Activated CD4-positive, alpha-beta memory T cell treated with anti-CD3 and anti-CD28 coated beads, Interleukin-2, amount 10 ng/mL, durations not matched to agents 7 days and 5 days (primary cell): Measurements from ENCODE around the gene AKNA. TPM values are rescaled to one million over a fixed set of nuclear protein-coding genes. Genes with fewer than 3 reads are reported as not detected.
"Not testable (repeated sequence)": the region's sequence is repeated elsewhere in the genome, so short reads cannot be mapped to it uniquely, and the experiment has no call there.

ENCODE experiments used
- CTCF ChIA-PET: fragments of 350-600 bp; sonication (Branson Sonifier 250); formaldehyde crosslinking; loops from one replicate; lab custom pipeline; 2021; ENCODE audit warnings: antibody characterized with exemption, inconsistent platforms; lab: Charles Lee
- POLR2A ChIA-PET: fragments of 350-600 bp; sonication (Branson Sonifier 250); formaldehyde crosslinking; loops from one replicate; lab custom pipeline; 2021; ENCODE audit warnings: antibody characterized with exemption; lab: Charles Lee
- DNase-seq: peaks from one replicate; pipeline ENCODE4 v3.0.0-alpha.2; 2020
- H3K27ac Mint-ChIP-seq: one replicate; pipeline ENCODE4 v1.8.0; 2021; ENCODE audit warnings: mild to moderate bottlenecking, mixed read lengths
- H3K27me3 Mint-ChIP-seq: one replicate; pipeline ENCODE4 v1.8.0; 2021; ENCODE audit warnings: mixed read lengths
- H3K36me3 Mint-ChIP-seq: one replicate; pipeline ENCODE4 v1.8.0; 2021; ENCODE audit warnings: low read depth, mixed read lengths
- H3K4me1 Mint-ChIP-seq: one replicate; pipeline ENCODE4 v1.8.0; 2021; ENCODE audit warnings: mixed read lengths
- H3K4me3 Mint-ChIP-seq: one replicate; pipeline ENCODE4 v1.8.0; 2021; ENCODE audit warnings: mild to moderate bottlenecking, mixed read lengths
- H3K9me3 Mint-ChIP-seq: one replicate; pipeline ENCODE4 v1.8.0; 2021; ENCODE audit warnings: mixed read lengths
- total RNA-seq, 2 experiments: library from RNA; stranded (reverse); gene quantifications; one replicate each; pipeline ENCODE4 v1.2.3, GENCODE V29; 2021

Gene AKNA
- total RNA-seq, 2 experiments from 2014 or later = 350 to 355 TPM

GRCh38 chr9:114341152-114341830 is 46.5 kb downstream of the AKNA start:
- H3K4me3 Mint-ChIP-seq = no peak overlapping the region
- ChIA-PET CTCF (interaction anchor here (1.6 to 2.0 kb wide), 2 partner anchors 11 to 38 kb away, joined by 4 to 5 read pairs; no protein-coding TSS in a partner anchor), POLR2A (interaction anchor here (1.2 to 6.2 kb wide), 3 partner anchors 22 to 45 kb away, joined by 3 to 36 read pairs (median 5); partner anchors contain the start of gene AKNA)
- no peaks in the 10 kb centered on the region for H3K27me3 Mint-ChIP-seq
- peak overlapping the region; percentile 28 for H3K27ac Mint-ChIP-seq
- peaks cover 10% of the 10 kb centered on the region for H3K4me1 Mint-ChIP-seq
- no peak for DNase-seq
- H3K9me3 Mint-ChIP-seq = no peaks in the 10 kb centered on the region
- peaks cover 93% of the 10 kb centered on the region for H3K36me3 Mint-ChIP-seq

- no peaks in the 10 kb centered on the region for H3K9me3 Mint-ChIP-seq
- CTCF ChIA-PET = interaction anchor here (0.8 to 3.2 kb wide), 9 partner anchors 11 to 66 kb away, joined by 3 to 24 read pairs (median 4); partner anchors contain the start of gene AKNA
- no peak overlapping the region for H3K27ac Mint-ChIP-seq
Observed at GRCh38 chr9:114339130-114339908, 48.5 kb downstream of the AKNA start.

GRCh38 chr9:114338187-114338586 is 49.6 kb downstream of the AKNA start:
- CTCF ChIA-PET = interaction anchor here (0.8 to 3.2 kb wide), 6 partner anchors 14 to 316 kb away, joined by 3 to 24 read pairs (median 5); partner anchors contain the start of gene AKNA
- no peak overlapping the region for H3K27ac Mint-ChIP-seq

More at GRCh38 chr9:114339130-114339908, 48.5 kb downstream of the AKNA start:
- Mint-ChIP-seq H3K36me3 (peaks cover 92% of the 10 kb centered on the region), H3K27me3 (no peaks in the 10 kb centered on the region), H3K4me3 (no peak overlapping the region), H3K4me1 (peaks cover 9% of the 10 kb centered on the region)
- peak; percentile 60 for DNase-seq
- POLR2A ChIA-PET = interaction anchor here (1.2 to 6.2 kb wide), 3 partner anchors 10 to 47 kb away, joined by 3 to 36 read pairs (median 3); partner anchors contain the start of gene AKNA

GRCh38 chr9:114336699-114337395 is 50.9 kb downstream of the AKNA start:
- Mint-ChIP-seq H3K27me3 (no peaks in the 10 kb centered on the region), H3K4me3 (no peak overlapping the region), H3K27ac (no peak overlapping the region), H3K9me3 (no peaks in the 10 kb centered on the region), H3K36me3 (peaks cover 72% of the 10 kb centered on the region), H3K4me1 (peaks cover 6% of the 10 kb centered on the region)
- ChIA-PET CTCF (interaction anchor here (1.5 kb wide), 1 partner anchor 317 kb away, joined by 5 read pairs; no protein-coding TSS in a partner anchor), POLR2A (interaction anchor here (0.9 to 6.2 kb wide), 7 partner anchors 9 to 49 kb away, joined by 3 to 36 read pairs (median 3); partner anchors contain the start of gene AKNA)
- DNase-seq = no peak

More at GRCh38 chr9:114338187-114338586, 49.6 kb downstream of the AKNA start:
- Mint-ChIP-seq H3K4me3 (no peak overlapping the region), H3K27me3 (no peaks in the 10 kb centered on the region), H3K4me1 (peaks cover 7% of the 10 kb centered on the region), H3K9me3 (no peaks in the 10 kb centered on the region), H3K36me3 (peaks cover 82% of the 10 kb centered on the region)
- POLR2A ChIA-PET = interaction anchor here (0.7 to 6.2 kb wide), 4 partner anchors 9 to 48 kb away, joined by 3 to 36 read pairs (median 3); partner anchors contain the start of gene AKNA
- no peak for DNase-seq

- H3K27ac Mint-ChIP-seq = no peak overlapping the region
- CTCF ChIA-PET = no interaction called here
- H3K27me3 Mint-ChIP-seq = no peaks in the 10 kb centered on the region
- peaks cover 65% of the 10 kb centered on the region for H3K36me3 Mint-ChIP-seq
- no peak for DNase-seq
- no peaks in the 10 kb centered on the region for H3K9me3 Mint-ChIP-seq
- H3K4me1 Mint-ChIP-seq = peaks cover 2% of the 10 kb centered on the region
- no peak overlapping the region for H3K4me3 Mint-ChIP-seq
- POLR2A ChIA-PET = interaction anchor here (1.0 to 6.2 kb wide), 6 partner anchors 10 to 50 kb away, joined by 3 to 36 read pairs (median 4); partner anchors contain the start of gene AKNA
Observed at GRCh38 chr9:114336157-114336556, 51.6 kb downstream of the AKNA start.

GRCh38 chr9:114335745-114336144 is 52.0 kb downstream of the AKNA start:
- Mint-ChIP-seq H3K4me3 (no peak overlapping the region), H3K27me3 (no peaks in the 10 kb centered on the region), H3K27ac (no peak overlapping the region), H3K9me3 (no peaks in the 10 kb centered on the region), H3K4me1 (peaks cover 2% of the 10 kb centered on the region), H3K36me3 (peaks cover 61% of the 10 kb centered on the region)
- CTCF ChIA-PET = no interaction called here
- POLR2A ChIA-PET = interaction anchor here (1.0 to 1.2 kb wide), 3 partner anchors 12 to 37 kb away, joined by 3 to 4 read pairs (median 3); no protein-coding TSS in a partner anchor
- no peak for DNase-seq

- H3K4me3 Mint-ChIP-seq = no peak overlapping the region
- CTCF ChIA-PET = no interaction called here
Observed at GRCh38 chr9:114334490-114334889, 53.3 kb downstream of the AKNA start.

GRCh38 chr9:114333718-114334117 is 54.1 kb downstream of the AKNA start:
- H3K36me3 Mint-ChIP-seq = peaks cover 41% of the 10 kb centered on the region
- DNase-seq, POLR2A ChIA-PET, CTCF ChIA-PET, H3K27ac Mint-ChIP-seq, H3K4me1 Mint-ChIP-seq, H3K4me3 Mint-ChIP-seq, H3K27me3 Mint-ChIP-seq, H3K9me3 Mint-ChIP-seq: not testable (repeated sequence)

More at GRCh38 chr9:114334490-114334889, 53.3 kb downstream of the AKNA start:
- Mint-ChIP-seq H3K4me1 (no peaks in the 10 kb centered on the region), H3K36me3 (peaks cover 48% of the 10 kb centered on the region), H3K9me3 (no peaks in the 10 kb centered on the region), H3K27me3 (no peaks in the 10 kb centered on the region), H3K27ac (no peak overlapping the region)
- DNase-seq = no peak
- POLR2A ChIA-PET = no interaction called here

GRCh38 chr9:114332474-114333040 is 55.2 kb downstream of the AKNA start:
- POLR2A ChIA-PET = interaction anchor here (0.7 to 2.2 kb wide), 5 partner anchors 17 to 55 kb away, joined by 3 to 7 read pairs (median 4); partner anchors contain the start of gene AKNA
- CTCF ChIA-PET, H3K27ac Mint-ChIP-seq: not testable (repeated sequence)

GRCh38 chr9:114331229-114332195 is 56.3 kb downstream of the AKNA start:
- H3K9me3 Mint-ChIP-seq, DNase-seq, H3K27me3 Mint-ChIP-seq, CTCF ChIA-PET, H3K4me1 Mint-ChIP-seq, H3K4me3 Mint-ChIP-seq: not testable (repeated sequence)
- Mint-ChIP-seq H3K36me3 (peaks cover 22% of the 10 kb centered on the region), H3K27ac (peak overlapping the region; percentile 40)
- POLR2A ChIA-PET = interaction anchor here (0.7 to 2.2 kb wide), 6 partner anchors 18 to 322 kb away, joined by 3 to 7 read pairs (median 3); partner anchors contain the start of gene AKNA

More at GRCh38 chr9:114332474-114333040, 55.2 kb downstream of the AKNA start:
- not testable (repeated sequence) for H3K4me1 Mint-ChIP-seq, DNase-seq, H3K9me3 Mint-ChIP-seq, H3K4me3 Mint-ChIP-seq, H3K27me3 Mint-ChIP-seq
- peaks cover 31% of the 10 kb centered on the region for H3K36me3 Mint-ChIP-seq

- Mint-ChIP-seq H3K27ac (no peak overlapping the region), H3K4me3 (no peak overlapping the region), H3K9me3 (no peaks in the 10 kb centered on the region), H3K27me3 (no peaks in the 10 kb centered on the region), H3K36me3 (peaks cover 14% of the 10 kb centered on the region), H3K4me1 (no peaks in the 10 kb centered on the region)
- ChIA-PET POLR2A (interaction anchor here (0.7 to 2.2 kb wide), 3 partner anchors 19 to 322 kb away, joined by 3 to 7 read pairs (median 3); no protein-coding TSS in a partner anchor), CTCF (no interaction called here)
- no peak for DNase-seq
Observed at GRCh38 chr9:114330636-114331035, 57.1 kb downstream of the AKNA start.
